Stimulated activated CD8-positive, alpha-beta memory T cell treated with anti-CD3 and anti-CD28 coated beads, Interleukin-12 subunit alpha, Interleukin-12 subunit beta, amount 100 ng/mL, for 24 hours (primary cell): Measurements from ENCODE around the gene GPR107.
A peak's percentile ranks its signal among the peaks of the same experiment; 100 is the strongest.

ENCODE experiments used
- DNase-seq: peaks from one replicate; pipeline ENCODE4 v3.0.0-alpha.2; 2020; ENCODE audit errors: extremely low read depth

The GPR107 gene

DNA sequence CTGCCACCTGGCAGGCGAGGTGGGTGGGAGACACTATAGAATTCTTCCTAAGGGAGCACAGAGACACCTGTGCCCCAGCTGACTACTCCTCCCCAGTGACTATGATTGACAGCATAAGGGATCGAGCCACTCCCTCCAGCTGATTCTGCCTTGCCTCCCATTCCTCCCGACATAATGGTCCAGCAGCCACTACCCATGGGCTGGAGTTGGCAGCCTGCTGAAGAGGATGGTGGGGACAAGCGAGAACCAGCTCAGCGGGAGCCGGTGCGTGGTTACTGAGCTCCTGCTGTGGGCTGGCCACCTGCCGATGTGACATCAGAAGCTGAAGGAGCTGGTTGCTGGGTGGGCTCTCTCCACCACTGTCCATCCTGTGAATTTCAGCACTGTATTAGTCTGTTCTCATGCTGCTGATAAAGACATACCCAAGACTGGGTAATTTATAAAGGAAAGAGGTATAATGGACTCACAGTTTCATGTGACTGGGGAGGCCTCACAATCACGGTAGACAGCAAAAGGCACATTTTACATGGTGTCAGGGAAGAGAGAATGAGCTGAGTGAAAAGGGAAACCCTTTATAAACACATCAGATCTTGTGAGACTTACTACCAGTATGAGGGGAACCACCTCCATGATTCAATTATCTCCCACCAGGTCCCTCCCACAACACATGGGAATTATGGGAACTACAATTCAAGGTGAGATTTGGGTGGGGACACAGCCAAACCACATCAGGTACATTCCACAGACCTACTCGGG is 106.4 kb downstream of the GPR107 start:
- DNase-seq = no peak

DNA sequence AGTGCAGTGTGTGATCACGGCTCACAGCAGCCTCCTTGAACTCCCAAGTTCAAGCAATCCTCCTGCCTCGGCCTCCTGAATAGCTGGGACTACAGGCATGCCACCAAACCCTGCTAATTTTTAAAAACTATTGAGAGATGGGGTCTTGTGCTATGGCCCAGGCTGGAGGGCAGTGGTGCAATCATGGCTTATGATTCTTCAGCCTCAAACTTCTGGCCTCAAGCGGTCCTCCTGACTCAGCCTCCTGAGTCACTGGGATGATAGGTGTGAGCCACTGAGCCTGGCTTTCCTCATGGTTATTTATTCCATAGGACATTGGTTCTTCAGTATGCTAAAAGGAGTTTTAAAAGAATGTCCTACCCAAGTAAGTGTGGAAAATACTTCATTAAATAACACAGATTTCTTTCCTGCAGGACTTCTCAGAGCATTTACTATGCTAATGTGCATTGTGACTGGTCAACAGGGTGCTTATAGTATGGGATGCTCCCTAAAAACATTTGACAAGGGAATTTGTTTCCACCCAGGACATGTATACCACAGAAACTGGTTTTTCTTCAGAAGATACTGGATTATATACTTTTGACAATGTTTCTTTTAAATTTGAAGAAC is 107.3 kb downstream of the GPR107 start:
- no peak for DNase-seq

DNA sequence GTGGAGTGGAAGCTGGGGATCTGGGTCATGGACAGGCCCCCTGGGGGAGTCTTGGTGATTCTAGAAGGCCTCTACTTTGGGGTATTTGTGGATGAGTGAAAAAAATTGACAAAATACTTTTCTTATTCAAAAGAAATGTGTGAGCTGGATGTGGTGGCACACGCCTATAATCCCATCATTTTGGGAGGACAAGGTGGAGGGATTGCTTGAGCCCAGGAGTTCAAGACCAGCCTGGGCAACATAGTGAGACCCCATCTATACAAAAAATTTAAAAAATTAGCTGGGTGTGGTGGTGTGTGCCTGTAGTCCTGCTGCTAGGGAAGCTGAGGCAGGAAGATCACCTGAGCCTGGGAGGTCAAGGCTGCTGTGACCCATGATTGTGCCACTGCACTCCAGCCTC is 111.9 kb downstream of the GPR107 start:
- no peak for DNase-seq

DNA sequence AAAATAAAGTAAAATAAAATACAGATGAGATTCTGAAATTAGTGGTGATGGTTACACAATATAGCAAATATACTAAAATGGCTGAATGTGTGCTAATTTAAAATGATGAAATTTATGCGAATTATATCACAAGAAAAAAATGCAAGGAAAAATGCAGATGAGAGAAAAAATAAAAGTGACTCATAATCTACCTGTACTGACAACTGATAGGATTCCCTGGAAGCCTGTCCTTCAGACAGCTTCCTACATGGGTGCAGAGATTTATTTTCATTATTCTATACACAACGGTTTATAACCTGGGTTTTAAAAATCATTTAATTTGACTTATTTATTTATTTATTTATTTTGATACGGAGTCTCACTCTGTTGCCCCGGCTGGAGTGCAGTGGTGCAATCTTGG is 112.7 kb downstream of the GPR107 start:
- no peak for DNase-seq

DNA sequence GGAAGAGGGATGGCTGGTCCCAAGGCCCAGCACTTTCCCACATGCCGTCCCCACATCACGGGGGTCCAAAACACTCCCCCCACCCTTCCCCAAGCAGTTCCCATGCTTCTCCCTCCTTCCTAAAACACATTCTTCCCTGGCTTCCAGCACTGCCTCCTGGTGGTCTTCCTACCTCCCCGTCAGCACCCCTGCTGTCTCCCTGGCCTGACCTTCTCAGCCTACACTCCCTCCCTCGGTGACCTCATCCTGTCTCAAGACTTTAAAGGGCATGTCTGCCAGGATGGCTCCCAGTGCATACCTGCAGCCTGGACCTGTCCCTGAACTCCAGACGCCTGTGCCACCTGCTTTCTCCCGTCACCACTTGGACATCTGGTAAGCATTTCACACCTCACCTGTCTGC is 114.2 kb downstream of the GPR107 start:
- no peak for DNase-seq

DNA sequence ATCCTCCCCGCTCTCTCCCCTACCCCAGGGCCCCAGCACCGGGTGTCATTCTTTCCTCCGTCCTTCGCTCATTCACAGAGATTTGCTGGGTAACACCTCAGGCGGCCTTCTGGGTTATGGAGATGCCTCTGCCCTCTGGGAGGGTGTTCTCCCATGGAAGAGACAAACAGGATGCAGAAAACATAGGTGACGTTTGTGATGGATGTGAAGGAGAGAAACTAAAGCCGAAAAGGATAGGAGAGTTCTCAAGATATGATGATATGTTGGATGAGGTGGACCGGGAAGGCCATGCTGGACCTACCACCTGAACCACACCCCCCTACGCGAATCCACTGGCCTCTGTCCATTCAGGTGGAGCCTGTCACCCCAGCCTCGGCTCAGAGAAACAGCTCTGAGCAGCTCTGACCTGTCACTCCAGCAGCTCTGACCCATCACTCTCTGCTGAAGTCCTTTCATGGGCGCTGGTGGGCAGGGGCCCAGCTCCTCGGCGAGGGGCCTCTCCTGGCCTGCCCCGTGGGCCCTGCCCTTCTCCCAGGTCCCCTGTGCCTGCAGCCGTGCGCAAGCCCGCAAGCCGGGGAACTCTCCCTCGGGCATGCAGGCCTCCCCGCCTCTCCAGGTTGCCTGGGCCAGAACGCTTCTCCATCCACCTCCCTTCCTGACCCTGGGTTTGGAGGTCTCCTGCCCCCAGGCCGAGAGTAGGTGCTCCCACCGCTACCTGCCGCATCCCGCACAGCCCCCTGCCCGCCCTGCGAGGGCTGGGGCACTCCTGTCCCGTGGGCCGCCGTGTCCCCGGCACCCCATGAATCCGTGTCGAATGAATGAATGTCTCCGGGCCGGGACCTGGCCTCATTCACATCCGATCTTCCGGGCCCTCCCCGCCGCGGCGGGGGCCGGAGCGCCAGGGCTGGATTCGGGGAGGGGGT is 117.8 kb downstream of the GPR107 start:
- no peak for DNase-seq

DNA sequence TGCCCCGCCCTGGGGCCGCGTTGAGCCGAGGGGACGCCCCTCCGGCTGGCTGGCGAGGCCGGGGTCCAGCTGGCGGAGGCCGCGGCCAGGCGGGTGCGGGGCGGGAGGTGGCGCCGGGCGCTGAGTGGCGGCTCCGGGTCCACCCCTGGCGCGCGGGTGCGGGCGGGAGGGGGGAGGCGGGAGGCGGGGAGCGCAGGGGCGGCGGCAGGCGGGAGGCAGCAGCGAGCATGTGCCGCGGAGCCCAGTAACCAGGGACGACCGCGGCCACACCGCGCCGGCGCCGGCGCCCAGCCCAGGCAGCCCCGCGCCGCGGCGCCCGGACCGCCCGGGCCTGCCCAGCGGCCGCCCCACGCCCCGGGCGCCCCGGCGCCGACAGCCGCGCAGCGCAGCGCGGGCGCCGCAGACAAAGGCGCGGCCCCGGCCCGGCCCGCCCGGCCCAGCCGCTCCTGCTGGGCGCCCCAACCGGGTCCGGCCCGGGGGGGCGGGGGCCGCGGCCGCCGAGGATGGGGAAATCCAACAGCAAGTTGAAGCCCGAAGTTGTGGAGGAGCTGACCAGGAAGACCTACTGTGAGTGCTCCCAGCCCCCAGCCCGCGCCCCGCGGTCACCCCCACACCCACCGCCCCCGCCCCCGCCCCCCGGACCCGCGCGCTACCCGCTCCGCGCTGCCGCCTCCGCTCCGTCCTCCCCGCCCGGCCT is 118.6 kb downstream of the GPR107 start, which contains the start of gene NCS1:
Gene NCS1, plus strand, starts transcription at position 244 of the 697 bp plus-strand sequence. Its CDS starts 260 bp downstream, at position 504.
- DNase-seq = peak; percentile 23

DNA sequence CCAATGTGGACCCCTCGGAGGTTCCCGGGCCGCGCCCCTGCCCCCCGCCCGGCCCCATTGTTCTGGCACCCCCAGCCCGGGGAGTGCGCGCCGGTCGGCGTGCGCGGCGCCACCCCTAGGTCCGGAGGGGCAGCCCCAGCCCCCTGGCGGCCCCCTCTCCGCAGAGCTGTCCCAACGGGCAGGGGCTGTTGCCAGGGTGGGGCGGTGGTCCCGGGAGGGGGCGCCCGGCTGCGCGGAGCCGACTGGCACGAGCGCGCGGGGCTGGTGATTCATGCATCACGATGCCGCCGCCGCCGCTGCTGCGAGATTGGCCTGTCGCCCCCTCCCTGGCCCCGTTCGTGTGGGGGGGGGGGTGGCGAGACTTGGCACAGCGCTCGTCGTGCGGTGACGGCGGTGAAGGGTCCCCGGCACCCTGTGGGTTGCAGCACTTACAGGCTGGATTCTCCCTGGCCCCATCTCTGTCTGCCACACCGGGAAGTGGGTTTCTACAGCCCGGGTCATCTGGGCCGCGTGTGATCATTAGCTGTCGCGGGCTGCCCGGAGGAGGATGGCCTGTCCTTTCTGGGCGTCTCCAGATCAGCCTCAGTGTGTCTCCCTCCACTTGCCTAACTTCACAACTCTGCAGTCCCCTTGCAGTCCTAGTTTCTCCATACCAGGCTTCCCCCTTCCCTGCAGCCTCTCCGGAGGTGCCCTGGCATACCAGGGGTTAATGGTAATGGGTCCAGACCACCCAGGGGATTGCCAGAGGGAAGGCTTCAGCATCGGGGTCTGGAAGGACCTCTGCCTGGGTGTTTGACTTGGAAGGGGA is 119.4 kb downstream of the GPR107 start:
- DNase-seq = no peak

DNA sequence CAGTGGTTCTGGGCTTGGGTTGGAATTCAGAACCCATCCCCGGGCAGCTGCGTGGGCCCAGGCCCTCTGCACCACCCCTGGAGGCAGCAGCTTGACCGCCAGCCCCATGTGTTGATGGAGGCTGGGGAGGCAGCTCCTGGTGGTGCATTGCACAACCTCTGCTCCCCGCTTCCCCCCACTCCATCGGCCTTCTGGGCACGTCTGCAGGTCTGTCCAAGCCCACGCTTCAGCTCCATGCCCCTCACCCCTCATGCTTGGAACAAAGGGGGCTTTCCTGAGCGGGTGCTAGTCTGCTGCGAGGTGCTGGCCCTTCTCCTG is 119.9 kb downstream of the GPR107 start:
- no peak for DNase-seq

DNA sequence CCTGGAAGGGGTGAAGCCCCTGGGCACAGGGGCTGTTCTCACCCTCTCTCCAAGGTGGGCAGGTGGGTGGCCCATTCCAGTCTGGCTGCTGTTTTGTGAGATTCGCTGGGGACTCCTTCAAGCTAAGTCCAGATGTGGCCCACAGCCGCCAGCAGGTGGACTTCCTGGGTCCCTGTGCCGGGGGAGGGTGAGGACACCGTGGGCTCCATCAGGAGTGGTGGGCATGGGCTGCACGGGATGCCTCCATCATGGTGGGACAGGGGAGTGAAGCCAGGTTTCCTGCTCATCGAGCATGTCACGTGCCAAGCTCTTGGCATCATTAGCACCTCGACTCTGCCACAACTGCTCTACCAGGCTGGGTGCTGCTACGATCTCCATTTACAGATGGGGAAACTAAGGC is 120.3 kb downstream of the GPR107 start:
- DNase-seq = no peak

DNA sequence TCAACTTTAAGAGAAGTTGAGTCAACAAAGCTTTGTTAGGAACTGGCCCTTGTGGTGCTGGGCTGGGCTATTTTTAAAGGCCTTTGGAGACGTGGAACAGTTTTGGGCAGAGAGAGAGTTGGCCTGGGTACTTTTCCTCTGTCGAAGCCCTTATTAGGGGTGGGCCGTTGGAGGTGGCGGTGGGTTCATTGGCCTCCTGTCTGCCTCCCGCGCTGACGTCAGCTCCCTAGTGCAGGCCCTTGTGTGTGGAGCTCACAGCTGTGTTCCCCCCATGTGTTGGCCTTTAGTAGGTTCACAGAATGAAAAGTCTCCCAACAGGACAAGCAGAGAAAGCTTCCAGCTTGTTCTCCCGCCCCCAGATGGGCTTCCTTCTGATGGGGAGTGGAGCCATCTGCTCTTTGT is 121.2 kb downstream of the GPR107 start:
- DNase-seq = no peak

DNA sequence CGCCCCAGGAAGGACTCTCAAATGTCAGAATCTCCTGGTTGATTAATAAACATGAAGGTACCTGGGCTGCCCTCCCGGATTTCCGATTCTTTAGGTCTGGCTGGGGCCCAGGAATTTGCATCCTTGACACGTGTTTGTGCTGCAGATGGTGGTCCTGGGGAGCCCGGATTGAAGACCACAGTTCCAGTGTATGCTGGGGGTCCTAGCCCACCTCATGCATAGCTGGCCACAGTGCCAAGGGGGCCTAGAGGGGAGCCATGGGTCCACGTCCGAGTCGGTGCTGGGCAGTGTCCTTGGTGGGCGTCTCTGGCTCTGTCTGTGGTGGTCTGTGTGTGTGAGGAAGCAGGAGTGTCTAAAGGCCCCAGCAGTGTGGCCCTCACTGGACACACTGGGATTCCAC is 121.6 kb downstream of the GPR107 start:
- no peak for DNase-seq

DNA sequence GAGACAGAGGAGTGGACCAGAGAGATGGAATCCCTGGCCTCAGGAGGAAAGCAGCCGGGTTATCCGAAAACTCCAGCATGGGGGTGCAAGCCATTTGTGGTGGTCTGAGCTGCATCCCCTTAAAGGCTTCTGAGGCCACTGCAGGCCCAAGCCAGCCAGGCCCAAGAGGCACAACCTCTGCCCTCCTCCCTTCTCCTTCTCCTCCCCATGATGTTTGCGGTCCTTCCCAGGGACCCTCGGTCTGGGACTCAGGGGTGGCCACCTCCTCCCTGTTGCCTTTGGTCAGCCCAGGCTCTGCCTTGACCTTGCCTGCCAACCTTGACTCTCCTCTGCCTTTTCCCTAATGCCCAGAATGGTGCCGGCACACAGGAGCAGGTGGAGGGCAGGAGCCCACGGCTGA is 123.1 kb downstream of the GPR107 start:
- no peak for DNase-seq

DNA sequence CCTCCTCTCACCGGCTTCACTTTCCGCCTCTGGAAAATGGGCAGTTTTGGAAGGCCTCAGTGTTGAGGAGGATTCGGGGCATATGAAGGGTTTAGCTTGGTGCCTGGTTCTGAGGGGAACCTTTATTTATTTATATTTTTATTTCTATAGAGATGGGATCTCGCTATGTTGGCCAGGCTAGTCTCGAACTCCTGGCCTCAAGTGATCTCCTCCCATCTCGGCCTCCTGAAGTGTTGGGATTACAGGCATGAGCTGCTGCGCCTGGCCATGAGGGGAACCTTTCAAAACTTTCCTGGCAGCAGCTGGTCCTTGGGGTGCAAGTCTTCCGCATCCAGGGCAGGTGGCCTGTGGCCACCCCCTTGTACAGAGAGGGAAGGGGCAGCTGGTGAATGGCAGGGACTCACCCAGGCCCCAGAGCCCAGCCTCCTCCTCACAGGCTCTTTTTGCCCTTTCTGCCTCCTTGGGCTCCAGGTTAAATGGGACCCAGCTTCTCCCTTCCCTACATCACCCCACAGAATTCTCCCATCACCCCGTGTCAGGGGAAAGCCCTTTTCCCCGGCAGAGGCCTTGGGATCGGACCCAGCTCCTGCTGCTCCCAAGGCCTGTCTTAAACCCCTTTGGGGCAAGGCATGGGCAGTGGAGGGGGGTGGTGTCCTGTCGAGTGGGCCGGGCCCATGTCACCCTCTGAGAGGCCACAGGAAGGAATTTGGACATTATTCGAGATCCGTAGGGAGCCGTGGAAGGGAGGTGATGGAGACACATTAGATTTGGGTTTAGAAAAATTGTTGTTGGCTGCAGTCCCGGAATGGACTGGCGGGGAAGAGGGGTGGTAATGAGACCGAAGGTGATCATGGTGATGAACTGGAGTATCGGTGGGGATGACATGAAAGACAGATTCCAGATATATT is 124.4 kb downstream of the GPR107 start:
- DNase-seq = no peak

DNA sequence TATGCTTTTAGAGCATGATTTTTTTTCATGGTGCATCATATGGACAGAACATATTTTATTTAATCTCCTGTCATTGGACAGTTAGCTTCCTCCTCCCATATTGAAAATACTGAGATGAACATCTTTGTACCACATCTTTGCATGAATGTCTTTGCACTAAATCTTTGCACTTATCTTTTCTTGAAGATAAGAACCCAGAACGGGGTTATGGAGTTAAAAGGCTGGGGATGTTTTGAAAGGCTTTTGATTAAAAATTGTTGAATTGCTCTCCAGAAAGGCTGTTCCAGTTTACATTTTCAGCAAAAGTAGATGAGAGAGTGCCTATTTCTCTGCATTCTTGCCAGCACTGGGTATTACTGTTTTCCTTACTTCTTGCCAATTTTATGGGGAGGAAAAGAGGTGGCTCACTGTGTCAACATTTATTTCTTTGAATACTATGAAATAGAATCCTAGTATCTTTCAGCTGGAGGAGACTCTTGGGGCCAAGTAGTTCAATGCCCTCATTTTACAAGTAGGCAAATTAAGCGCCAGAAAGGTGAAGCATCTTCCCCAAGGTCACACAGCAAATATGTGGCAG is 125.7 kb downstream of the GPR107 start:
- no peak for DNase-seq

DNA sequence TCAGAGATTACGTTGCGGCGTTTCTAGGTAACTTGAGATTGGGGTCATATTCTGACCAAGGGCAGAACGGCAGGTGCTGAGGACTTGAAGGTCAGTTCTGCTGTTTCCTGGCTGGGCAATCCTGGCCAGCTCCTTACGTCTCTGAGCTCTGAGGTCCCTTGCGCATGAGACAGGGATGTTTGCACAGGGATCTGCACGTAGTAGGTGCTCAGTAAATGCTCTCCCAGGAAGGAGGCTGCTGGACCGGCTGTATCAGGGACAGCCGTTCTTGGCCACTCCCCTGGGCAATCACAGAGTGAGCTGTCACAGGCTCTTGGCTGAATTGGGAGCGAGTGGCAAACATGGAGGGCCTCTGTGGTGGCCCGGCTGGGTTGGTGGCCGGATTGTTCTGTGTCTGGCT is 126.8 kb downstream of the GPR107 start:
- DNase-seq = no peak

DNA sequence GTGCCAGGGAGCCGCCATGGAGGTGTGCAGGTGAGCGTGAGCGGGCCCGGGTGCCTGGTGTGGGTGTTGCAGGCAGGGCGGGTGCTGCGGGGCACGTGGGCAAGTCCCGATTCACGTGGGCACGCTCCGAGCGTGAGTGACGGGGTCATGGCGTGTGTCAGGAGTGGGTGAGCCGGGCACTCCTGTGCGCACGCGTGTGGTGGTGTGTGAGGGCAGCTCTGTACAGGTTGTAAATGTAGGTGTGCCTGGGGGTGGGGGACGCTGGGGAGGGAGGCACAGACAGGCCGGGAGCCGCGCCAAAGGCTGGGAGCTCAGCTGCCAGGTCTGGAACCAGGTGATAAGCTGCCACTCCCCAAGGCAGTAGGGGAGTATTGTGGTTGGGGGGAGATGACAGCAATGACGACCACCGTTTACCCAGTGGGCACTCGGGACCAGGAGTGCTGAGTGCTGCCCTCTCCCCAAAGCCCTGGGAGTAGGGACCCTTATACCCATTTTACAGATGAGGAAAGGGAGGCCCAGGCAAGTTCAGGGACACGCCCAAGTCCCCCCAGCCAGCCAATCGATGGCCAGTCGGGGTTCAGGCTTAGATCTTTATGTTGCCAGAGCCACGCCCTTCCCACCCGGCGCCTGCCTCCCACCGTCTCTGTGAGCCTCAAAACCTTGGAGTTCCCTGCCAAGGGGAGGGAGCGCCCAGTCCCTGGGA is 128.1 kb downstream of the GPR107 start:
- no peak for DNase-seq

DNA sequence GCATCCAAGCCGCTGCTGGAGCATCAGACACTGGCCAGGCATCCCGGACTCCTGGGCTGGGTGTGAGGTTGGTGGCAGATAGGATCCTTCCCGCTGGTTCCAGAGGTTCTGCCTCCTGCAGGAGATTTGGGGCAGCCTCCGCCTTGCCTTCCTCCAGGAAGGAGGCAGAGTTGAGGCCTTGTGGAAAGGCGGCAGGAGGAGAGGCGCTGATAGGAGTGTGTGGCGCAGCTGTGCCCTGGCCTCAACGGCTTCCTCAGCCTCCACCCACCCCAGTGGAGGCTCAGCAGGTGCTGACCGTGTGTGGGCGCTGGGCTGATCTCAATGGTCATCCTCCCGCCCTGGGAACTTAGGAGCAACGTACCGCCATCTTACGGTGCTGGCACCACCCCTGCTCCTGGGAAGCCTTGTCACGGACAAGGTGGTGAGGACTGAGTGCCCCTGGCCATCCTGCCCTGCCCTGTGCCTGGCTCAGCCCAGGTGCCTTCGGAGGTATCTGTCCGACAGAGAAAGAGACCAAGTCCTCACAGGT is 128.7 kb downstream of the GPR107 start:
- no peak for DNase-seq
